Hematopoietic multipotent progenitor cell treated with erythropoietin and hydrocortisone succinate and interleukin-3 and kit ligand, for 8 days (in vitro differentiated cells): Measurements from ENCODE around the gene DLG2.
A peak's percentile ranks its signal among the peaks of the same experiment; 100 is the strongest.

Source experiments
- DNase-seq: peaks from one replicate; pipeline ENCODE4 v3.0.0-alpha.2; 2015

Gene DLG2

GRCh38 chr11:84607975-84608836 is 1018.9 kb downstream of the DLG2 start:
- no peak for DNase-seq

GRCh38 chr11:84594602-84595001 is 1032.5 kb downstream of the DLG2 start:
- DNase-seq: no peak

- no peak for DNase-seq
These were observed 1037.0 kb downstream of the DLG2 start for GRCh38 chr11:84590106-84590505.

GRCh38 chr11:84588131-84588829 is 1038.9 kb downstream of the DLG2 start:
- DNase-seq: no peak

- DNase-seq: no peak
These were observed 1044.0 kb downstream of the DLG2 start for GRCh38 chr11:84583106-84583505.

- no peak for DNase-seq
These were observed 1046.1 kb downstream of the DLG2 start for GRCh38 chr11:84581083-84581482.

GRCh38 chr11:84580428-84580827 is 1046.7 kb downstream of the DLG2 start:
- no peak for DNase-seq

- no peak for DNase-seq
These were observed 1053.3 kb downstream of the DLG2 start for GRCh38 chr11:84573868-84574267.

GRCh38 chr11:84566671-84567070 is 1060.5 kb downstream of the DLG2 start:
- DNase-seq: no peak

- DNase-seq: no peak
These were observed 1062.3 kb downstream of the DLG2 start for GRCh38 chr11:84564867-84565184.

- DNase-seq: peak; percentile 35
These were observed 1062.8 kb downstream of the DLG2 start for GRCh38 chr11:84564180-84564866.

GRCh38 chr11:84563356-84563755 is 1063.8 kb downstream of the DLG2 start:
- DNase-seq: no peak

GRCh38 chr11:84560206-84560605 is 1066.9 kb downstream of the DLG2 start:
- DNase-seq: no peak

GRCh38 chr11:84558085-84558905 is 1068.8 kb downstream of the DLG2 start:
- peak; percentile 40 for DNase-seq

- DNase-seq: no peak
These were observed 1074.4 kb downstream of the DLG2 start for GRCh38 chr11:84552791-84553190.

GRCh38 chr11:84549217-84549616 is 1077.9 kb downstream of the DLG2 start:
- DNase-seq: no peak

GRCh38 chr11:84544566-84544965 is 1082.6 kb downstream of the DLG2 start:
- DNase-seq: no peak

- no peak for DNase-seq
These were observed 1083.6 kb downstream of the DLG2 start for GRCh38 chr11:84543367-84544159.

- DNase-seq: no peak
These were observed 1085.3 kb downstream of the DLG2 start for GRCh38 chr11:84541731-84542340.

GRCh38 chr11:84536456-84536855 is 1090.7 kb downstream of the DLG2 start:
- DNase-seq: no peak

- no peak for DNase-seq
These were observed 1094.8 kb downstream of the DLG2 start for GRCh38 chr11:84532364-84532763.

- no peak for DNase-seq
These were observed 1100.9 kb downstream of the DLG2 start for GRCh38 chr11:84526250-84526649.
